GM12878 (cell line): ENCODE results near the gene SEPTIN1. TPM values are rescaled to one million over a fixed set of nuclear protein-coding genes. Genes with fewer than 3 reads are reported as not detected.

Source experiments
- BACH1 ChIP-seq: fragments of 450-650 bp; IDR thresholded peaks from 2 replicates; pipeline ENCODE4 v1.6.1; 2017; ENCODE audit warnings: mild to moderate bottlenecking, borderline replicate concordance
- MEF2A ChIP-seq: IDR thresholded peaks from 2 replicates; pipeline ENCODE4 v1.6.1; 2011; ENCODE audit warnings: low read depth, mild to moderate bottlenecking, low read length, moderate library complexity; ENCODE audit not compliant: insufficient read depth
- SREBF2 ChIP-seq: IDR thresholded peaks from 2 replicates; pipeline ENCODE4 v1.6.1; 2012; ENCODE audit warnings: mild to moderate bottlenecking, low read length
- TAF1 ChIP-seq: IDR thresholded peaks from 2 replicates; pipeline ENCODE4 v1.6.1; 2011; ENCODE audit warnings: mild to moderate bottlenecking, low read depth, low read length, borderline replicate concordance
- polyA plus RNA-seq, 11 experiments: library from polyadenylated mRNA; depleted of rRNA in 4 of 11; unstranded in 6 of 11; stranded (reverse) in 5 of 11; fragments of >200 nt; fragmentation: Nextera tagmentation in 4 of 11; fragmentation: Illumina TruSeq in 1 of 11; extraction: Ambion mirVana in 4 of 11; extraction: Trizol in 1 of 11; gene quantifications; 1 replicate in 1 of 11; 2 replicates in 10 of 11; pipeline versions ENCODE4 v1.2.1 to v1.2.3, GENCODE V29; 2011 to 2016; ENCODE audit warnings: inconsistent platforms in 2 of 11, missing spikeins in 2 of 11, low read depth in 1 of 11
- total RNA-seq, 4 experiments: library from RNA; depleted of rRNA in 3 of 4; stranded (reverse); fragments of >200 nt in 3 of 4; fragmentation: Illumina TruSeq in 1 of 4; extraction: Trizol in 1 of 4; gene quantifications; 2 replicates each; pipeline versions ENCODE4 v1.2.1 to v1.2.3, GENCODE V29; 2013 to 2021
- TF ChIP-seq, protein P1 (sequence below): fragments of 450-650 bp; IDR thresholded peaks from 2 replicates; pipeline ENCODE4 v1.6.1; 2017; ENCODE audit warnings: mild to moderate bottlenecking, moderate library complexity
- TF ChIP-seq, protein P2 (sequence below): fragments of 450-650 bp; conservative IDR thresholded peaks from 2 replicates; pipeline ENCODE4 v1.6.1; 2017; ENCODE audit warnings: mild to moderate bottlenecking, moderate library complexity
- TF ChIP-seq, protein P3 (sequence below): IDR thresholded peaks from 2 replicates; pipeline ENCODE4 v1.6.1; 2011; ENCODE audit warnings: low read depth, low read length, improper control_type of control experiment, borderline replicate concordance
- TF ChIP-seq, protein P4 (sequence below): IDR thresholded peaks from 2 replicates; pipeline ENCODE4 v1.6.1; 2012; ENCODE audit warnings: improper control_type of control experiment, low read depth, low read length; ENCODE audit not compliant: insufficient replicate concordance

SEPTIN1 gene
- total and polyA plus RNA-seq, 10 of the 15 experiments (the other 5 are each of a cell fraction or from before 2014, with no cell fraction given), result 2.8 to 153 (median 94.1) TPM

DNA sequence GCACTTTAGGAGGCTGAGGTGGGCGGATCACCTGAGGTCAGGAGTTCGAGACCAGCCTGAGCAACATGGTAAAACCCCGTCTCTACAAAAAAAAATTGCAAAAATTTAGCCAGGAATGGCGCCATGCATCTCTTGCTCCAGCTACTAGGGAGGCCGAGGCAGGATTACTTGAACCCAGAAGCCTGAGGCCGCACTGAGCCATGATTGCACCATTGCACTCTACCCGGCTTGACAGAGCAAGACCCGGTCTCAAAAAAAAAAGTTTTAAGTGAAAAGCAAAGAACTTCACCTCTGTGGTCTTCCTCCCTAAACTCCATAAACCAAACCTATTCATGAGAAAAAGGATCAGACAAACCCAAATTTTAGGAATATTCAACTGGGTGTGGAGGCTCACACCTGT, 34.2 kb downstream of the SEPTIN1 start (continued):
- TF ChIP-seq, protein P1, sequence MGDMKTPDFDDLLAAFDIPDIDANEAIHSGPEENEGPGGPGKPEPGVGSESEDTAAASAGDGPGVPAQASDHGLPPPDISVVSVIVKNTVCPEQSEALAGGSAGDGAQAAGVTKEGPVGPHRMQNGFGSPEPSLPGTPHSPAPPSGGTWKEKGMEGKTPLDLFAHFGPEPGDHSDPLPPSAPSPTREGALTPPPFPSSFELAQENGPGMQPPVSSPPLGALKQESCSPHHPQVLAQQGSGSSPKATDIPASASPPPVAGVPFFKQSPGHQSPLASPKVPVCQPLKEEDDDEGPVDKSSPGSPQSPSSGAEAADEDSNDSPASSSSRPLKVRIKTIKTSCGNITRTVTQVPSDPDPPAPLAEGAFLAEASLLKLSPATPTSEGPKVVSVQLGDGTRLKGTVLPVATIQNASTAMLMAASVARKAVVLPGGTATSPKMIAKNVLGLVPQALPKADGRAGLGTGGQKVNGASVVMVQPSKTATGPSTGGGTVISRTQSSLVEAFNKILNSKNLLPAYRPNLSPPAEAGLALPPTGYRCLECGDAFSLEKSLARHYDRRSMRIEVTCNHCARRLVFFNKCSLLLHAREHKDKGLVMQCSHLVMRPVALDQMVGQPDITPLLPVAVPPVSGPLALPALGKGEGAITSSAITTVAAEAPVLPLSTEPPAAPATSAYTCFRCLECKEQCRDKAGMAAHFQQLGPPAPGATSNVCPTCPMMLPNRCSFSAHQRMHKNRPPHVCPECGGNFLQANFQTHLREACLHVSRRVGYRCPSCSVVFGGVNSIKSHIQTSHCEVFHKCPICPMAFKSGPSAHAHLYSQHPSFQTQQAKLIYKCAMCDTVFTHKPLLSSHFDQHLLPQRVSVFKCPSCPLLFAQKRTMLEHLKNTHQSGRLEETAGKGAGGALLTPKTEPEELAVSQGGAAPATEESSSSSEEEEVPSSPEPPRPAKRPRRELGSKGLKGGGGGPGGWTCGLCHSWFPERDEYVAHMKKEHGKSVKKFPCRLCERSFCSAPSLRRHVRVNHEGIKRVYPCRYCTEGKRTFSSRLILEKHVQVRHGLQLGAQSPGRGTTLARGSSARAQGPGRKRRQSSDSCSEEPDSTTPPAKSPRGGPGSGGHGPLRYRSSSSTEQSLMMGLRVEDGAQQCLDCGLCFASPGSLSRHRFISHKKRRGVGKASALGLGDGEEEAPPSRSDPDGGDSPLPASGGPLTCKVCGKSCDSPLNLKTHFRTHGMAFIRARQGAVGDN, result no peak
- TF ChIP-seq TAF1, result no peak
- TF ChIP-seq, protein P2, sequence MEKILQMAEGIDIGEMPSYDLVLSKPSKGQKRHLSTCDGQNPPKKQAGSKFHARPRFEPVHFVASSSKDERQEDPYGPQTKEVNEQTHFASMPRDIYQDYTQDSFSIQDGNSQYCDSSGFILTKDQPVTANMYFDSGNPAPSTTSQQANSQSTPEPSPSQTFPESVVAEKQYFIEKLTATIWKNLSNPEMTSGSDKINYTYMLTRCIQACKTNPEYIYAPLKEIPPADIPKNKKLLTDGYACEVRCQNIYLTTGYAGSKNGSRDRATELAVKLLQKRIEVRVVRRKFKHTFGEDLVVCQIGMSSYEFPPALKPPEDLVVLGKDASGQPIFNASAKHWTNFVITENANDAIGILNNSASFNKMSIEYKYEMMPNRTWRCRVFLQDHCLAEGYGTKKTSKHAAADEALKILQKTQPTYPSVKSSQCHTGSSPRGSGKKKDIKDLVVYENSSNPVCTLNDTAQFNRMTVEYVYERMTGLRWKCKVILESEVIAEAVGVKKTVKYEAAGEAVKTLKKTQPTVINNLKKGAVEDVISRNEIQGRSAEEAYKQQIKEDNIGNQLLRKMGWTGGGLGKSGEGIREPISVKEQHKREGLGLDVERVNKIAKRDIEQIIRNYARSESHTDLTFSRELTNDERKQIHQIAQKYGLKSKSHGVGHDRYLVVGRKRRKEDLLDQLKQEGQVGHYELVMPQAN, result no peak
- no peak for TF ChIP-seq SREBF2
- no peak for TF ChIP-seq MEF2A
- TF ChIP-seq BACH1, result no peak
- TF ChIP-seq, protein P3, sequence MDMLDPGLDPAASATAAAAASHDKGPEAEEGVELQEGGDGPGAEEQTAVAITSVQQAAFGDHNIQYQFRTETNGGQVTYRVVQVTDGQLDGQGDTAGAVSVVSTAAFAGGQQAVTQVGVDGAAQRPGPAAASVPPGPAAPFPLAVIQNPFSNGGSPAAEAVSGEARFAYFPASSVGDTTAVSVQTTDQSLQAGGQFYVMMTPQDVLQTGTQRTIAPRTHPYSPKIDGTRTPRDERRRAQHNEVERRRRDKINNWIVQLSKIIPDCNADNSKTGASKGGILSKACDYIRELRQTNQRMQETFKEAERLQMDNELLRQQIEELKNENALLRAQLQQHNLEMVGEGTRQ, result no peak
- TF ChIP-seq, protein P4, sequence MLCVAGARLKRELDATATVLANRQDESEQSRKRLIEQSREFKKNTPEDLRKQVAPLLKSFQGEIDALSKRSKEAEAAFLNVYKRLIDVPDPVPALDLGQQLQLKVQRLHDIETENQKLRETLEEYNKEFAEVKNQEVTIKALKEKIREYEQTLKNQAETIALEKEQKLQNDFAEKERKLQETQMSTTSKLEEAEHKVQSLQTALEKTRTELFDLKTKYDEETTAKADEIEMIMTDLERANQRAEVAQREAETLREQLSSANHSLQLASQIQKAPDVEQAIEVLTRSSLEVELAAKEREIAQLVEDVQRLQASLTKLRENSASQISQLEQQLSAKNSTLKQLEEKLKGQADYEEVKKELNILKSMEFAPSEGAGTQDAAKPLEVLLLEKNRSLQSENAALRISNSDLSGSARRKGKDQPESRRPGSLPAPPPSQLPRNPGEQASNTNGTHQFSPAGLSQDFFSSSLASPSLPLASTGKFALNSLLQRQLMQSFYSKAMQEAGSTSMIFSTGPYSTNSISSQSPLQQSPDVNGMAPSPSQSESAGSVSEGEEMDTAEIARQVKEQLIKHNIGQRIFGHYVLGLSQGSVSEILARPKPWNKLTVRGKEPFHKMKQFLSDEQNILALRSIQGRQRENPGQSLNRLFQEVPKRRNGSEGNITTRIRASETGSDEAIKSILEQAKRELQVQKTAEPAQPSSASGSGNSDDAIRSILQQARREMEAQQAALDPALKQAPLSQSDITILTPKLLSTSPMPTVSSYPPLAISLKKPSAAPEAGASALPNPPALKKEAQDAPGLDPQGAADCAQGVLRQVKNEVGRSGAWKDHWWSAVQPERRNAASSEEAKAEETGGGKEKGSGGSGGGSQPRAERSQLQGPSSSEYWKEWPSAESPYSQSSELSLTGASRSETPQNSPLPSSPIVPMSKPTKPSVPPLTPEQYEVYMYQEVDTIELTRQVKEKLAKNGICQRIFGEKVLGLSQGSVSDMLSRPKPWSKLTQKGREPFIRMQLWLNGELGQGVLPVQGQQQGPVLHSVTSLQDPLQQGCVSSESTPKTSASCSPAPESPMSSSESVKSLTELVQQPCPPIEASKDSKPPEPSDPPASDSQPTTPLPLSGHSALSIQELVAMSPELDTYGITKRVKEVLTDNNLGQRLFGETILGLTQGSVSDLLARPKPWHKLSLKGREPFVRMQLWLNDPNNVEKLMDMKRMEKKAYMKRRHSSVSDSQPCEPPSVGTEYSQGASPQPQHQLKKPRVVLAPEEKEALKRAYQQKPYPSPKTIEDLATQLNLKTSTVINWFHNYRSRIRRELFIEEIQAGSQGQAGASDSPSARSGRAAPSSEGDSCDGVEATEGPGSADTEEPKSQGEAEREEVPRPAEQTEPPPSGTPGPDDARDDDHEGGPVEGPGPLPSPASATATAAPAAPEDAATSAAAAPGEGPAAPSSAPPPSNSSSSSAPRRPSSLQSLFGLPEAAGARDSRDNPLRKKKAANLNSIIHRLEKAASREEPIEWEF, result no peak
